RWPE2 (cell line): ENCODE data around the gene TPM2.

Source experiments
- ATAC-seq: fragments of 200-7000 bp; cut with Tn5 transposase; 3 replicates; pipeline ENCODE4 v1.9.1; 2021; ENCODE audit warnings: low read depth
- DNase-seq: peaks from one replicate; pipeline ENCODE4 v3.0.0-alpha.2; 2020; ENCODE audit warnings: low spot score
- H3K27ac ChIP-seq: fragments of 450-650 bp; 2 replicates; pipeline ENCODE4 v1.5.1; 2017; ENCODE audit warnings: mild to moderate bottlenecking; ENCODE audit not compliant: poor library complexity, severe bottlenecking
- H3K27me3 ChIP-seq: fragments of 250-450 bp; sonication (Bioruptor Pico); 2 replicates; pipeline ENCODE4 v1.5.1; 2021; ENCODE audit warnings: mild to moderate bottlenecking, moderate library complexity; ENCODE audit not compliant: insufficient read depth, poor library complexity, severe bottlenecking
- H3K36me3 ChIP-seq: fragments of 250-450 bp; sonication (Bioruptor Pico); 2 replicates; pipeline ENCODE4 v1.5.1; 2020; ENCODE audit warnings: low read depth, mild to moderate bottlenecking, moderate library complexity
- H3K4me1 ChIP-seq: fragments of 250-450 bp; sonication (Bioruptor Pico); 2 replicates; pipeline ENCODE4 v1.5.1; 2021; ENCODE audit warnings: mild to moderate bottlenecking, moderate library complexity; ENCODE audit not compliant: insufficient read depth, poor library complexity, severe bottlenecking
- H3K4me3 ChIP-seq: fragments of 250-450 bp; sonication (Bioruptor Pico); 2 replicates; pipeline ENCODE4 v1.5.1; 2021; ENCODE audit warnings: mild to moderate bottlenecking, moderate library complexity; ENCODE audit not compliant: severe bottlenecking
- H3K9me3 ChIP-seq: fragments of 250-450 bp; sonication (Bioruptor Pico); 2 replicates; pipeline ENCODE4 v1.5.1; 2021; ENCODE audit warnings: mild to moderate bottlenecking, moderate library complexity; ENCODE audit not compliant: severe bottlenecking
- TF ChIP-seq, protein P1 (sequence below): fragments of 450-650 bp; IDR thresholded peaks from one replicate; pipeline ENCODE4 v1.5.1; 2017; ENCODE audit warnings: mild to moderate bottlenecking, moderate library complexity; ENCODE audit not compliant: poor library complexity, severe bottlenecking

TPM2 gene

DNA sequence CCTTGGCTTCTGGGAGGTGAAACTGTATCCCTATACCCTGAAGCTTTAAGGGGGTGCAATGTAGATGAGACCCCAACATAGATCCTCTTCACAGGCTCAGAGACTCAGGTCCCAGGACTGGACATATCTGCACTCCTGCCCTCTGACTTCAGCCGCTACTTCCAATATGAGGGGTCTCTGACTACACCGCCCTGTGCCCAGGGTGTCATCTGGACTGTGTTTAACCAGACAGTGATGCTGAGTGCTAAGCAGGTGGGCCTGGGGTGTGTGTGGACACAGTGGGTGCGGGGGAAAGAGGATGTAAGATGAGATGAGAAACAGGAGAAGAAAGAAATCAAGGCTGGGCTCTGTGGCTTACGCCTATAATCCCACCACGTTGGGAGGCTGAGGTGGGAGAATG is 10.6 kb downstream of the TPM2 start:
- TF ChIP-seq, protein P1, sequence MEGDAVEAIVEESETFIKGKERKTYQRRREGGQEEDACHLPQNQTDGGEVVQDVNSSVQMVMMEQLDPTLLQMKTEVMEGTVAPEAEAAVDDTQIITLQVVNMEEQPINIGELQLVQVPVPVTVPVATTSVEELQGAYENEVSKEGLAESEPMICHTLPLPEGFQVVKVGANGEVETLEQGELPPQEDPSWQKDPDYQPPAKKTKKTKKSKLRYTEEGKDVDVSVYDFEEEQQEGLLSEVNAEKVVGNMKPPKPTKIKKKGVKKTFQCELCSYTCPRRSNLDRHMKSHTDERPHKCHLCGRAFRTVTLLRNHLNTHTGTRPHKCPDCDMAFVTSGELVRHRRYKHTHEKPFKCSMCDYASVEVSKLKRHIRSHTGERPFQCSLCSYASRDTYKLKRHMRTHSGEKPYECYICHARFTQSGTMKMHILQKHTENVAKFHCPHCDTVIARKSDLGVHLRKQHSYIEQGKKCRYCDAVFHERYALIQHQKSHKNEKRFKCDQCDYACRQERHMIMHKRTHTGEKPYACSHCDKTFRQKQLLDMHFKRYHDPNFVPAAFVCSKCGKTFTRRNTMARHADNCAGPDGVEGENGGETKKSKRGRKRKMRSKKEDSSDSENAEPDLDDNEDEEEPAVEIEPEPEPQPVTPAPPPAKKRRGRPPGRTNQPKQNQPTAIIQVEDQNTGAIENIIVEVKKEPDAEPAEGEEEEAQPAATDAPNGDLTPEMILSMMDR, result no peak
- Histone ChIP-seq H3K9me3 (no peaks in the 10 kb centered on the region), H3K27me3 (no peaks in the 10 kb centered on the region), H3K4me3 (no peak overlapping the region), H3K36me3 (peaks cover 47% of the 10 kb centered on the region), H3K27ac (no peak overlapping the region), H3K4me1 (no peaks in the 10 kb centered on the region)
- ATAC-seq (no peak), DNase-seq (no peak)

DNA sequence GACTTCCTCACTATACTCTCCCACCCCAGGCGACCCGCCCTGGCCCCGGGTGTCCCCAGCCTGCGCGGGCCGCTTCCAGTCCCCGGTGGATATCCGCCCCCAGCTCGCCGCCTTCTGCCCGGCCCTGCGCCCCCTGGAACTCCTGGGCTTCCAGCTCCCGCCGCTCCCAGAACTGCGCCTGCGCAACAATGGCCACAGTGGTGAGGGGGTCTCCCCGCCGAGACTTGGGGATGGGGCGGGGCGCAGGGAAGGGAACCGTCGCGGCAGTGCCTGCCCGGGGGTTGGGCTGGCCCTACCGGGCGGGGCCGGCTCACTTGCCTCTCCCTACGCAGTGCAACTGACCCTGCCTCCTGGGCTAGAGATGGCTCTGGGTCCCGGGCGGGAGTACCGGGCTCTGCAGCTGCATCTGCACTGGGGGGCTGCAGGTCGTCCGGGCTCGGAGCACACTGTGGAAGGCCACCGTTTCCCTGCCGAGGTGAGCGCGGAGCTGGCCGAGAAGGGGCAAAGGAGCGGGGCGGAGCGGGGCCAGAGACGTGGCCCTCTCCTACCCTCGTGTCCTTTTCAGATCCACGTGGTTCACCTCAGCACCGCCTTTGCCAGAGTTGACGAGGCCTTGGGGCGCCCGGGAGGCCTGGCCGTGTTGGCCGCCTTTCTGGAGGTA is 13.9 kb downstream of the TPM2 start:
- Histone ChIP-seq H3K4me3 (peak overlapping the region; percentile 40), H3K27me3 (no peaks in the 10 kb centered on the region), H3K9me3 (no peaks in the 10 kb centered on the region), H3K36me3 (peaks cover 23% of the 10 kb centered on the region), H3K4me1 (peaks cover 4% of the 10 kb centered on the region), H3K27ac (peak overlapping the region; percentile 74)
- ATAC-seq (peak; percentile 7; the same call in 1 of the 3 replicates), DNase-seq (no peak)
- TF ChIP-seq, protein P1, result no peak

DNA sequence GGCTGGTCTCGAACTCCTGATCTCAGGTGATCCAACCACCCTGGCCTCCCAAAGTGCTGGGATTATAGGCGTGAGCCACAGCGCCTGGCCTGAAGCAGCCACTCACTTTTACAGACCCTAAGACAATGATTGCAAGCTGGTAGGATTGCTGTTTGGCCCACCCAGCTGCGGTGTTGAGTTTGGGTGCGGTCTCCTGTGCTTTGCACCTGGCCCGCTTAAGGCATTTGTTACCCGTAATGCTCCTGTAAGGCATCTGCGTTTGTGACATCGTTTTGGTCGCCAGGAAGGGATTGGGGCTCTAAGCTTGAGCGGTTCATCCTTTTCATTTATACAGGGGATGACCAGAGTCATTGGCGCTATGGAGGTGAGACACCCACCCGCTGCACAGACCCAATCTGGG is 14.5 kb downstream of the TPM2 start:
- peaks cover 17% of the 10 kb centered on the region for H3K36me3 ChIP-seq
- H3K4me1 ChIP-seq, result peaks cover 4% of the 10 kb centered on the region
- no peaks in the 10 kb centered on the region for H3K9me3 ChIP-seq
- no peaks in the 10 kb centered on the region for H3K27me3 ChIP-seq
- H3K4me3 ChIP-seq, result peak overlapping the region; percentile 40
- no peak for ATAC-seq
- TF ChIP-seq, protein P1, result no peak
- no peak for DNase-seq
- H3K27ac ChIP-seq, result peak overlapping the region; percentile 74

DNA sequence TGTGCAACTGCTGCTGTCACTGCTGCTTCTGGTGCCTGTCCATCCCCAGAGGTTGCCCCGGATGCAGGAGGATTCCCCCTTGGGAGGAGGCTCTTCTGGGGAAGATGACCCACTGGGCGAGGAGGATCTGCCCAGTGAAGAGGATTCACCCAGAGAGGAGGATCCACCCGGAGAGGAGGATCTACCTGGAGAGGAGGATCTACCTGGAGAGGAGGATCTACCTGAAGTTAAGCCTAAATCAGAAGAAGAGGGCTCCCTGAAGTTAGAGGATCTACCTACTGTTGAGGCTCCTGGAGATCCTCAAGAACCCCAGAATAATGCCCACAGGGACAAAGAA is 15.7 kb downstream of the TPM2 start:
- TF ChIP-seq, protein P1, result no peak
- Histone ChIP-seq H3K27ac (peak overlapping the region; percentile 74), H3K4me3 (peak overlapping the region; percentile 40)

More for the DNA sequence above, 15.7 kb downstream of the TPM2 start:
- ATAC-seq (no peak; the same call in 2 of the 3 replicates), DNase-seq (no peak)
- Histone ChIP-seq H3K9me3 (no peaks in the 10 kb centered on the region), H3K36me3 (peaks cover 14% of the 10 kb centered on the region; the same call in 1 of the 2 replicates), H3K27me3 (no peaks in the 10 kb centered on the region), H3K4me1 (peaks cover 12% of the 10 kb centered on the region)
